Neural cell (in vitro differentiated cells): Measurements from ENCODE around the gene VAMP5. TPM values are rescaled to one million over a fixed set of nuclear protein-coding genes. Genes with fewer than 3 reads are reported as not detected.

Source experiments
- H2AFZ ChIP-seq: fragments of 200-600, 300-800 bp; sonication (generic), shearing (Covaris generic); 2 replicates; pipeline ENCODE4 v1.6.0; 2014; ENCODE audit warnings: low read depth, mild to moderate bottlenecking, antibody characterized with exemption, low read length, moderate library complexity
- H3F3A ChIP-seq: fragments of 200-600 bp; shearing (Covaris generic); 2 replicates; pipeline ENCODE4 v1.6.1; 2016; ENCODE audit warnings: mild to moderate bottlenecking, moderate library complexity, mixed read lengths, antibody characterized with exemption, low read length; ENCODE audit not compliant: insufficient read depth, poor library complexity, severe bottlenecking
- H3K27ac ChIP-seq: fragments of 200-600, 300-800 bp; sonication (generic), shearing (Covaris generic); 2 replicates; pipeline ENCODE4 v1.5.1; 2014; ENCODE audit warnings: mild to moderate bottlenecking, low read length, moderate library complexity
- H3K27me3 ChIP-seq: fragments of 300-800, 200-600 bp; sonication (generic), shearing (Covaris generic); 2 replicates; pipeline ENCODE4 v1.6.0; 2014; ENCODE audit warnings: mild to moderate bottlenecking, low read depth, low read length, moderate library complexity; ENCODE audit not compliant: insufficient read depth
- H3K36me3 ChIP-seq: fragments of 300-800, 200-600 bp; sonication (generic), shearing (Covaris generic); 2 replicates; pipeline ENCODE4 v1.5.1; 2014; ENCODE audit warnings: mild to moderate bottlenecking, antibody characterized with exemption, low read length, moderate library complexity; ENCODE audit not compliant: insufficient read depth
- H3K4me2 ChIP-seq: fragments of 300-800, 200-600 bp; sonication (generic), shearing (Covaris generic); 2 replicates; pipeline ENCODE4 v1.6.0; 2014; ENCODE audit warnings: mild to moderate bottlenecking, low read length
- H3K4me3 ChIP-seq: fragments of 300-800, 200-600 bp; sonication (generic), shearing (Covaris generic); 2 replicates; pipeline ENCODE4 v1.5.1; 2014; ENCODE audit warnings: mild to moderate bottlenecking, low read length, moderate library complexity
- H3K79me2 ChIP-seq: fragments of 200-600 bp; shearing (Covaris generic); replicated peaks from 2 replicates; pipeline ENCODE4 v1.6.0; 2014; ENCODE audit warnings: mild to moderate bottlenecking, low read length, moderate library complexity; ENCODE audit not compliant: insufficient read depth
- H3K9ac ChIP-seq: fragments of 300-800, 200-600 bp; sonication (generic), shearing (Covaris generic); 2 replicates; pipeline ENCODE4 v1.6.1; 2016; ENCODE audit warnings: mild to moderate bottlenecking, low read length, mixed read lengths
- H3K9me2 ChIP-seq: fragments of 200-600 bp; shearing (Covaris generic); 2 replicates; pipeline ENCODE4 v1.6.1; 2016; ENCODE audit warnings: mild to moderate bottlenecking, low read length, mixed read lengths; ENCODE audit not compliant: insufficient read depth
- H3K9me3 ChIP-seq: fragments of 200-600, 300-800 bp; sonication (generic), shearing (Covaris generic); 2 replicates; pipeline ENCODE4 v1.6.1; 2016; ENCODE audit warnings: mild to moderate bottlenecking, mixed run types, low read length, moderate library complexity, mixed read lengths
- H4K20me1 ChIP-seq: fragments of 200-600 bp; shearing (Covaris generic); 2 replicates; pipeline ENCODE4 v1.6.1; 2016; ENCODE audit warnings: mild to moderate bottlenecking, mixed run types; ENCODE audit not compliant: insufficient read depth
- EP300 ChIP-seq: fragments of 450-650 bp; conservative IDR thresholded peaks from 2 replicates; pipeline ENCODE4 v1.6.1; 2014; ENCODE audit warnings: antibody characterized with exemption, mild to moderate bottlenecking, moderate library complexity; ENCODE audit not compliant: poor library complexity, severe bottlenecking
- EZH2 ChIP-seq: fragments of 200-600, 300-800 bp; shearing (Covaris generic), sonication (generic); IDR thresholded peaks from 2 replicates; pipeline ENCODE4 v1.6.1; 2014; ENCODE audit warnings: antibody characterized with exemption, low read length, borderline replicate concordance, mild to moderate bottlenecking; ENCODE audit not compliant: insufficient read depth, poor library complexity, severe bottlenecking
- MXI1 ChIP-seq: fragments of 450-650 bp; conservative IDR thresholded peaks from 2 replicates; pipeline ENCODE4 v1.6.1; 2014; ENCODE audit warnings: antibody characterized with exemption, mild to moderate bottlenecking; ENCODE audit not compliant: poor library complexity, severe bottlenecking
- POLR2AphosphoS5 ChIP-seq: IDR thresholded peaks from 2 replicates; pipeline ENCODE4 v1.6.1; 2012
- RAD21 ChIP-seq: fragments of 450-650 bp; conservative IDR thresholded peaks from 2 replicates; pipeline ENCODE4 v1.6.1; 2014; ENCODE audit warnings: antibody characterized with exemption, mild to moderate bottlenecking, moderate library complexity
- REST ChIP-seq: IDR thresholded peaks from 2 replicates; pipeline ENCODE4 v1.6.1; 2012; ENCODE audit warnings: borderline replicate concordance
- SMC3 ChIP-seq: fragments of 450-650 bp; conservative IDR thresholded peaks from 2 replicates; pipeline ENCODE4 v1.6.1; 2014; ENCODE audit warnings: antibody characterized with exemption, mild to moderate bottlenecking, moderate library complexity; ENCODE audit not compliant: poor library complexity
- TAF1 ChIP-seq: IDR thresholded peaks from 2 replicates; pipeline ENCODE4 v1.6.1; 2012; ENCODE audit warnings: low read depth
- polyA plus RNA-seq: library from polyadenylated mRNA; depleted of rRNA; stranded (reverse); fragments of >200 nt; gene quantifications from 2 replicates; pipeline ENCODE4 v1.2.3, GENCODE V29; 2014
- TF ChIP-seq, protein P1 (sequence below): fragments of 450-650 bp; IDR thresholded peaks from 2 replicates; pipeline ENCODE4 v1.5.1; 2014; ENCODE audit warnings: antibody characterized with exemption, mild to moderate bottlenecking, moderate library complexity; ENCODE audit not compliant: poor library complexity, severe bottlenecking

Gene VAMP5
- polyA plus RNA-seq, 1 donor from 2014 or later: not detected

DNA sequence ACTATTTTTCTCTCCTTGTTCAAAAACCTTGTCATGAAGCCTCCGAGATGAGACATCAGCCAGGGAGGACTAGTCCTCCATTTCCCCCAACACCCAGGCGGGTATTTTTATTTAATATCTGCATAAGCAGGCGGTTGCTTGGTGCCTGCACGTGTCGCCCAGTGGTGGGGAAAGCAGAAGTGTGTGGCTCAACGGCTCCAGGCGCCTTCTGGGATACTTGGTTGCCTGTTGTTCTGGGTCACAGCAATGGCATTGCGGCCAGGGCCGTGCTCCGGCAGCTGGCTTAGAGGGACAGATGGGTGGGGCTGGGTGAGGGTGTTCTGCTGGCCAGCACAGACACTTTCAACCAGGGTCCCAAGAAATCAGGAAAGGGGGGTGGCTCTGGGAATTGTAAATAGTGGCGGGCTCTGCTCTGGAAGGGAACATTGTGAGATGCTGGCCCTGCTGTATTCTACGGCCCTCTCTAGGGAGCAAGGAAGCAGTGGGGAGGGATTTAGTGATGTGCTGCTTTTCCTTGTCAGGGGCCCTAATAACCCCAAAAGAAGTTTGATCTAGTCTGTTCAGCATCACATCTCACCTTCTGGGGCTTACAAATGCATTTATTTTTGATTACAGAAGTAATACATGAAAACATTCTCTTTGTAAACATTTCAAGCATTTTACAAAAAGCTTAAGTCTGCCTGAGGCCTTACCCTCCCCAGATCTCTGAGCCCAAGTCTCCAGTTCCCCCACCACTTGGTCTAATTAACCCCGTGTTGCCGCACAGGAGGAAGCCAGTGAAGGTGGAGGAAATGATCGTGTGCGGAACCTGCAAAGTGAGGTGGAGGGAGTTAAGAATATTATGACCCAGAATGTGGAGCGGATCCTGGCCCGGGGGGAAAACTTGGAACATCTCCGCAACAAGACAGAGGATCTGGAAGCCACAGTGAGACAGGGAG, 5.7 kb upstream of the VAMP5 start:
- Histone ChIP-seq H3K36me3 (no peaks in the 10 kb centered on the region), H3F3A (no peaks in the 10 kb centered on the region), H3K27ac (no peak overlapping the region), H3K9me3 (no peaks in the 10 kb centered on the region), H3K79me2 (no peaks in the 10 kb centered on the region), H3K27me3 (peaks cover 16% of the 10 kb centered on the region), H3K4me3 (no peak overlapping the region), H3K9me2 (no peaks in the 10 kb centered on the region), H4K20me1 (no peaks in the 10 kb centered on the region), H3K4me2 (no peak overlapping the region), H3K9ac (no peak overlapping the region), H2AFZ (no peak overlapping the region)
- TF ChIP-seq EP300 (no peak), RAD21 (no peak)

- Histone ChIP-seq H3K9me3 (no peaks in the 10 kb centered on the region), H3K79me2 (no peaks in the 10 kb centered on the region), H3K27ac (no peak overlapping the region), H3K9ac (no peak overlapping the region), H2AFZ (no peak overlapping the region), H3F3A (no peaks in the 10 kb centered on the region), H3K27me3 (peaks cover 25% of the 10 kb centered on the region), H3K4me2 (no peak overlapping the region), H3K4me3 (no peak overlapping the region), H4K20me1 (no peaks in the 10 kb centered on the region), H3K36me3 (no peaks in the 10 kb centered on the region), H3K9me2 (no peaks in the 10 kb centered on the region)
- no peak for TF ChIP-seq EZH2
- no peak for TF ChIP-seq MXI1
- TF ChIP-seq SMC3: no peak
- no peak for TF ChIP-seq EP300
- TF ChIP-seq RAD21: no peak
- TF ChIP-seq TAF1: no peak
- TF ChIP-seq, protein P1, sequence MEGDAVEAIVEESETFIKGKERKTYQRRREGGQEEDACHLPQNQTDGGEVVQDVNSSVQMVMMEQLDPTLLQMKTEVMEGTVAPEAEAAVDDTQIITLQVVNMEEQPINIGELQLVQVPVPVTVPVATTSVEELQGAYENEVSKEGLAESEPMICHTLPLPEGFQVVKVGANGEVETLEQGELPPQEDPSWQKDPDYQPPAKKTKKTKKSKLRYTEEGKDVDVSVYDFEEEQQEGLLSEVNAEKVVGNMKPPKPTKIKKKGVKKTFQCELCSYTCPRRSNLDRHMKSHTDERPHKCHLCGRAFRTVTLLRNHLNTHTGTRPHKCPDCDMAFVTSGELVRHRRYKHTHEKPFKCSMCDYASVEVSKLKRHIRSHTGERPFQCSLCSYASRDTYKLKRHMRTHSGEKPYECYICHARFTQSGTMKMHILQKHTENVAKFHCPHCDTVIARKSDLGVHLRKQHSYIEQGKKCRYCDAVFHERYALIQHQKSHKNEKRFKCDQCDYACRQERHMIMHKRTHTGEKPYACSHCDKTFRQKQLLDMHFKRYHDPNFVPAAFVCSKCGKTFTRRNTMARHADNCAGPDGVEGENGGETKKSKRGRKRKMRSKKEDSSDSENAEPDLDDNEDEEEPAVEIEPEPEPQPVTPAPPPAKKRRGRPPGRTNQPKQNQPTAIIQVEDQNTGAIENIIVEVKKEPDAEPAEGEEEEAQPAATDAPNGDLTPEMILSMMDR: no peak
- no peak for TF ChIP-seq POLR2AphosphoS5
These were observed 4.8 kb upstream of the VAMP5 start for GRCh38 chr2:85579266-85579935.

DNA sequence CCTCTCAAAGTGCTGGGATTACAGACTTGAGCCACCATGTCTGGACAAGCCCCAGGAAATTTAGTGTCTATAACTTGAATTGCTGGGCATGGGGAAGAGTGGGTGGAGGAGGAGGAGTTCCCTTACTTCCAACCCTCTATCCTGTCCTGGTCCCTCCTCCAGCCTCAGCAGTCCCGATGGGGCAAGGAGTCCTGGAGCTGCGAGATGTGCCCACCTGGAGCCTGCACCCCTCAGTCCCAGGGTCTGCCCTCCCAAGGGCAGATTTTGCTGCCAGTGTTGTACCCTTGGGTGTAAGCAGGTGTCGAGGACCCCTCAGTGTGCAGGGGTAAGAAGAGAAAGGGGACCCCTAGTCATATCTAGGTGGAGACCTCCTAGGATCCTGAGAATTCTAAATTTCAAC, 4.0 kb upstream of the VAMP5 start:
- Histone ChIP-seq H3K4me2 (no peak overlapping the region), H3K9me3 (no peaks in the 10 kb centered on the region), H3K36me3 (no peaks in the 10 kb centered on the region), H3K27me3 (peaks cover 33% of the 10 kb centered on the region), H4K20me1 (no peaks in the 10 kb centered on the region), H3K4me3 (no peak overlapping the region), H3F3A (no peaks in the 10 kb centered on the region), H2AFZ (no peak overlapping the region), H3K9me2 (no peaks in the 10 kb centered on the region), H3K9ac (no peak overlapping the region), H3K27ac (no peak overlapping the region), H3K79me2 (no peaks in the 10 kb centered on the region)
- TF ChIP-seq REST: no peak
- TF ChIP-seq, protein P1: no peak
